Left hindlimb (tissue), 1 donor: Measurements from ENCODE around the gene MCTP1.

Source experiments
- DNase-seq: peaks from one replicate; pipeline ENCODE4 v3.0.0-alpha.2; 2018

The MCTP1 gene

GRCh38 chr5:94748212-94748611 lies 536.7 kb downstream of the MCTP1 start:
- DNase-seq, result no peak

- DNase-seq, result no peak
Observed at GRCh38 chr5:94747371-94747770, 537.5 kb downstream of the MCTP1 start.

DNA sequence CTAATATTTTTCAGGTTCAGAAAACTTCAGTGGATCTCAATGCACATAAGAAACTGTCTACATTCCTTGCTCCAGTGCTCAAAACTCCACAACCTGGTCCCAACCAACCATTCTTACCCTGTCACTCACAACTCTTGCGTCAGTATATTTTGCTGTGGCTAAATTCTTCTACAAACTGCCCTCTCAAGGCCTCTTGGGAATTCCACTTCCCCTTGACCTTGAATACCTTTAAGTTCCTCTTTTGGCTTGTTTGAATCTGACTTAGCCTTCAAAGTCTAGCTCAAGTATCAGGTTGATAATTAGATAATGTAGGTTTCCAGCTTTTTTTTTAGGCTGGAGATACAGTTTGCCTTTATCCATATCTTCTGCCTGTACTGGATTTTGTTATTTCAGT lies 538.2 kb downstream of the MCTP1 start:
- DNase-seq, result no peak

DNA sequence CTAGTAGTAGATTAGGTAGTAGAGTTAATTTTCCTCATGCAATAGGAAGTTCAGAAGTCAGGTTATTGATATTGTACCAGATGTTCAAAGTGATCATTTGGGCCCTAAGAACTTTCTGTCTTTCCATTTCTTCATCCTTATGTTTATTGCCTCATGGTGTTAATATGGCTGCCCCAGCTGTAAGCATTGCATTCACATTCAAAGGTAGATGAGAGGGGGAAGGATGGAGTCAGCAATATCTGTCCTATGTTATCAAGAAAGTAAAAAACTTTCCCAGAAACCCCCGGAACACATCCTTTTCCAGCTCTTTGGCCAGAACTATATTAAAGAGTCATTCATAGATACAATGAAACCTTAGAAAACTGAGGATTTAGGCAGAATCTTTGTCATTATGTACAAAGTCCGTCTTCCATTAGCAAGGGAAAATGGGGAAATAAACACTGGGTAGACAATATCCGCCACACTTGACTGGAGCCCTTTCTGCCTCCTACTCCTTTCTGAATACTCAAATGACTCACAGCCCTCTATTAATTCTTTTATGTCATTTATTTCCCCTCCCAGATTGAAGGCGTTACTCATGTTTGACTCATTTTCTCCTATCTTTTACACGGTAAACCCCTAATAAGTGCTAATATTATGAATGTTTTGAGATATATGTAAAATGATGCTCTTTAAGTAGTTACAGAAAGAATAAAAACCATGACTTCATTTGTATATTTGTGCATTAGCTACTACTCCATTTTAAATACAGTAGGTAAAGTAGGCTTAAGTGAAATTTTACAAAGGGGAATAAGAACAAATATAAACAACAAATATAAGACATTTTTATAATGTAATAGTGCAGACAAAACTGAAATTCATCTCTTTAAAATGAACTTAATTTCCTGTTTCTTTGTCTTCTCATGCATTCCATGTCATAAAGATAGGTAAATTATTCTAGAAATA lies 538.8 kb downstream of the MCTP1 start:
- DNase-seq, result no peak

DNA sequence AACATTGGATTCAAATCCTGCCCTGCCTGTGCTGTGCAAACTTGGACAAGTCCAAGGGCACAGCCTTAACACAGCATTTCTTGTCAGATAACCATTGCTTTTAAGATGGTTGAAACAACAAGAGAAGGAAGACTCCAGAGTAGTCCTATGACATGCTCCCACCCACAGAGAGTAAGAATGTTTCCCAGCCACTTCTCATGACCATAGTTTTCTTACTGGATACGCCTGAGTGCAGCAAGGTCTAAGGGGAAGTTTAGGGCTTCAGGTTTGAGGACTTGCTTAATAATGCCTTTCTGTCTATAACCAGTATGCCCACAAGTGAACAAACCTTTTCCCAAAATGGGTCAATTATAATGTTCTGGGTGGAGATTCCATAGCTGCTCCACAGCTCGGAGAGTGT lies 540.0 kb downstream of the MCTP1 start:
- no peak for DNase-seq

- DNase-seq, result no peak
Observed at GRCh38 chr5:94742852-94743251, 542.0 kb downstream of the MCTP1 start.

DNA sequence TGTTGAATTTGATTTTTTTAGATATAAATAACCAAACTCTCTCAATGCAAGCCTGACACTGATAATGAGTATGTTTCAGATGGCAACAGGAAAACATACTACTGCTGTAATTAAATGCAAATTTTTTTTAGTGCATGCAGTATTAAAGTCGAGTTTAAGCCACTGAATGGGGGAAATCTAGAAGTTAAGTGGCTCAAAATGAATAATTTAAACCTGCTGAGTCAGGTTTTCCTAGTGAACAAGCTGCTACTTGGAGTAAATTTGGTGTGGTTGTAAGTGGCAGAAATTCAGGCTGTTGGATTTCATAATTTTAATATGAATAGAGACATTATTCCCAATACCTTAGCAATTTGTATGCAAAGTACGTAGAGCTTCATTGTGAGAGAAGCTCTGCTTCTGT lies 544.6 kb downstream of the MCTP1 start:
- DNase-seq, result no peak

DNA sequence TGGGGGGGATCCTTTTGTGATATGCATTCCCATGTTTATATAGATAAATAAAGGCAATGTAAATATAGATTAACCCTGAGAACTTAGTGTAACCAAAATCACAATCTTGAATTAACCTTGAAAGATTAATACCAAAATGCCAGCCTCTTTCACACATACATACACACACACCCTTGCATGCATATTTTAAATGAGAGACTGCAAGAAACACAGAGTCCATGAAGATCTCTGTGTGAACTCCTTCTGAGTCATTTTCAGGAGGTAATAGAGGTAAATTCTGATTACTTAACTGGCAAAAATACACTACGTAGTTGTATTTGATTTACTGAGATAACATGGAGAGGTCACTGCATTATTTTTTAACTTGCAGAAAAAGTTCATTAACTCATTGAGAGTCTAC lies 548.4 kb downstream of the MCTP1 start:
- DNase-seq, result no peak

DNA sequence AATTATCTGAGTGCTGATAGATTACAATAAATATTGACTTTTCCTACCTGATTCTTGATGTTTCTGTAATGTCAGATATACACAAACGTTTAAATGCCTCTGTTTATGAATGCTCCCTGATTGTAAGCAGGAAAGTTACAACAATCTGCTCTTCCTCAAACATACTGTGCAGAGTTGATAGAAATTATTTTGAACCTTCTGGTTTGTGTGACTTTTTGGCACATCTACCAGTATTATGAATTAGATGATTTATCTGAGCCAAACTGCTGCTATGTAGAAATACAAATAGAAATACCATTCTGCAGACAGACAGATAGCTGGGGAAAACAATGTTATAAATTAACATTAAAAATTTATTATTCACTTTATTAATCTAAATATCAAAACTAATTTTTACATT lies 553.4 kb downstream of the MCTP1 start:
- DNase-seq, result no peak

- no peak for DNase-seq
Observed at GRCh38 chr5:94725142-94725541, 559.8 kb downstream of the MCTP1 start.

DNA sequence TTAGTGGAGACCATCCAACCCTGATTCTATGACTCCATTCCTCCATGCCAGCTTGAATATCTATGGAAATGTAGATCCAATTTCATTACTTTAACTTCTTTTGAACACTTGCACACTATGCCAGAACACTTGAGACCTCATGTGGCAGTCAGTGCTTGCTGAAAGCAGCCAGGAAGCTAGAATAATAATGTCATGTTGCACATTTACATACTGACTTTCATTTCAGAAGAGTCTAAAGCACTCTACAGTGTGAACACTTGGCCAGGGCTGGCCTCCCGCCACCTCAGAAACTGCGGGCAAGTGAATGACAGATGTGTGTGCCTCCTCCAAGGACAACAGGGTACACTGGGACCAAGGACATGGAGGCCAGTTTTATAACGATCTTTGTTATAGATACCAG lies 569.1 kb downstream of the MCTP1 start:
- DNase-seq, result no peak

- no peak for DNase-seq
Observed at GRCh38 chr5:94711785-94712184, 573.1 kb downstream of the MCTP1 start.

DNA sequence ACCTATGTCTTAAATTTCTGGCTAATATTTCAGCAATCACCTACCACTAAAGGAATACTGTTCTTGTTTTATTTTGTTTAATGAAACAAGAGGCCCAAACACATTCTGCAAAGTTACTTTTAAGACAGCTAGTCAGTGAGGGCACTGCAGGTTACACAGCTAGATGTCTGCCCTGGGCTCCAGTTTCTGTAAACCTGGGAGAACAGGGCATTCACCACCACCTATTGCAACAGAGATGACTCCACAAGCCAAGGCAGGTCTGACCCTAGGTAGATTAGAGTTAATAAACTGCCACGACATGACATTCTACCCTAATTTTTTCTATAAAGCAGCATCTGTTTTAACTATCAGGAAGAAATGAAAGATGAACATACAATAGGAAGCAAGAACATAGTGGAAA lies 575.6 kb downstream of the MCTP1 start:
- no peak for DNase-seq

DNA sequence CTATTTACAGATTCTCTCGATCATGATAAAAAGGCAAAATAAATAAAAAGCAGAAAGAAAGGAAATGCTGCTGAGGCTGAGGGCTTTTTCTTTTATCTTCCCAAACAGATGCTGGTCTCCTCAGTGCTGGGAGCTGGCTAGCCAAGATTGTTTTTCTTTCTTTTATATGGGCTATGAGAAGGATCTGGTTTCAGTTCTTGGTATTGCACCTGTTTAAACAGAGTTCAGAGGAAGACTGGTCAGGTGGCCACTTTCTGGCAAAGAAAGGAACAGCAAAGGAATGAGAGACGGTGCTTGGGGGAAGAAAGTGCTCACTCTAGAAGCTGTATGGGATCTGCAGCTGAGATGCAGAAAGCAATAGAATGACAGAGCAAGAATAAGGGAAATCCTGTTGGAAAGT lies 577.5 kb downstream of the MCTP1 start:
- no peak for DNase-seq

- DNase-seq, result no peak
Observed at GRCh38 chr5:94705427-94705826, 579.5 kb downstream of the MCTP1 start.

DNA sequence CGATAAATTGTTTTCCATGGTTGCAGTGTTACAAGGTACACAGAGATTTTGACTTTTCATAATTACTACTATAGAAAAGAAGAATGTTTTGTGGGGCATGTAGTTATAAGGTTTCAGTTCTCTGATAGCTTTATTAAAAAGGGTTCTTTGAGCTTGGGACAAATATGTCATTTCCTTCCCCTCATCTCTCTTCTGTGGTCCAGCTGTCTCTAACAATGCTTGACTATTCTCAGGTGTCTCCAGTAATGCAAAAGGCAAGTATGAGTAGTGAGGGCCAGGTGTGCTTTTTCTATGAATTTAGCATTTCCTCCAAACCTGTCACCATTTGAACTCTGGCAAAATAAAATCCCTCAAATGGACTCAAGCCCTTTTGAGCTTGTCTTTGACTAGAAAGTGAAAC lies 582.2 kb downstream of the MCTP1 start:
- DNase-seq, result no peak

DNA sequence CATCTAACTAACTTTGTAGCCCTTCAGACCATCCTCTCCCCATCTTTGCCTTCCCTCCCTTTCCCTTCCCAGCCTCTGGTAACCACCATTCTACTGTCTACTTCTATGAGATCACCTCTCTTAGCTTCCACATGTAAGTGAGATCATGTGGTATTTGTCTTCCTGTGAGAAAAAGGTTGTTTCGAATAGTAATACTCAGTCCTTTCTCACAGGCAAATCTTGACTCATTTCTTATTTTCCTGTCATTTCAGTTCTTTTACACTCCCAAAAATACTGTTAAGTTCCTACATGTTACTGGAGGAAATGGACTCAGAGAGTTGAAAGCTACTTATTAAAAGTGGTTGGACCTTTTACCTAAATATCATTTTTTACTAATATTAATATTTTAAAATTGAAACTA lies 584.3 kb downstream of the MCTP1 start:
- DNase-seq, result no peak

DNA sequence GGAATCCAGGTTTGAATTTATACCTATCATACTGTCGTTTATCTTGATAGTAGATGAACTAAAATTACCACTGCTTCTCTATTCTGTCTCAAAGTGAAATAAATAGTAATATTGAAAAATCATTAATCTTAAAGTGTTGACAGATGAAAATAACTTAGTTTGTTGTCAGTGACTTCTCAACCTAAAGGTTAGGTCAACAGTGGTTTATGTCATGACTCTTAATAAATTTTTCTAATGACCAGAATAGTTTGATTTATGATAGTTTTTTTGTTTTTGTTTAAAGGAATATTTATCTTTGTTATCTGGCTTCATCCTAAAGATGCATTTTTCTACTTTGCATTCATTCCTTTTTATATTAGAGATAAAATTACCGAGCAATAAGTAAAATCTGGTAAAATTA lies 585.3 kb downstream of the MCTP1 start:
- DNase-seq, result no peak

DNA sequence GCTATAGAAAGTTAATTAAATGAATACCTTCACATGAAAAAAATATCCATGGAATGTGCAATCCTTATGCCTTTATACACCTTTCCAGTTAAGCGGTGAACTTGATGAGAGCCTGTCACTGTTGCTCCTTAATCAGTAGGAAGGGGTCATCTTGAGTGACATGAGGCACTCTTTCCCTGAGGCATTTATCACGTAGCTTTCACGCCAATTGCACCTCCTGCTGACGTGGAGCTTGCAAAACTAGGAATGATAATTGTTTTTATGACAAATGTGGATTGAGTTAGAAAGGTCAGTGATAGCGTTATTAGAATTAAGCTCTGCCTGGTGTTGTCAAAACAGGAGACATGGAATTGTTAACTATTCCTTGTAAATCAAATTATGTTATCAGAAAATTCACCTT lies 586.7 kb downstream of the MCTP1 start:
- no peak for DNase-seq

- DNase-seq, result no peak
Observed at GRCh38 chr5:94694671-94695070, 590.2 kb downstream of the MCTP1 start.

DNA sequence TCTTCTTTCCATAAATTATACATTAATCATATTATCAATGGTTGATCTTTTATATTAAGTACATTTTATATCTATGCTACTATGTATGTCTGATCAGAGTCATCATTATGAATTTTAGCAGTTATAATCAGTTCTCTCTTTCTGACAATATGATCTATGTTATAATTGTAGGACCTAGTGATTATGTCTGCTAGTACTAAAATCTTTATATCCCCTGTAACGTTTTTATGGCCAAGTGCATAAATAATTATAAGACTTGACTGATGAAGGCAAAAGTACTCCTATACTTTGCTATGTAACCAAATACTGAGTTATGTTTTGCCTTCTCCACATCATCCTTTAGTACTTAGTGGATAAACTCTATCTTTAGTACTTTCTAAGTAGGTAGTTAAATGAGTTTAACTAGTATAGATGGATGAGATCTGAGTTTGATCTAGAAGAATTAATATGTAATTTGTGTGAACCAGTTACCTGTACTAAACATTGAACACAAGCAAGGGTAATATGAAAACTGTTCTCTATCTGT lies 591.0 kb downstream of the MCTP1 start:
- DNase-seq, result no peak

- DNase-seq, result no peak
Observed at GRCh38 chr5:94693043-94693822, 591.7 kb downstream of the MCTP1 start.

- no peak for DNase-seq
Observed at GRCh38 chr5:94692581-94692980, 592.3 kb downstream of the MCTP1 start.

GRCh38 chr5:94691949-94692348 lies 592.9 kb downstream of the MCTP1 start:
- peak; percentile 39 for DNase-seq
